Measurements from ENCODE around the gene CCSER1. TPM values are rescaled to one million over a fixed set of nuclear protein-coding genes. Genes with fewer than 3 reads are reported as not detected.
A peak's percentile ranks its signal among the peaks of the same experiment; 100 is the strongest.

The CCSER1 gene
- total and polyA plus RNA-seq, 2 experiments from 2014 or later = 2.9 to 3.4 TPM

GRCh38 chr4:91601401-91601800, 1474.2 kb downstream of the CCSER1 start (continued):
- TF ChIP-seq CTCF (conservative IDR thresholded peaks at IDR 0.05; ENCODE audit: low read depth in 2 of 2) (no peak), NANOG (IDR thresholded peaks at IDR 0.05; ENCODE audit: borderline replicate concordance) (no peak)
- TF ChIP-seq, protein P1, sequence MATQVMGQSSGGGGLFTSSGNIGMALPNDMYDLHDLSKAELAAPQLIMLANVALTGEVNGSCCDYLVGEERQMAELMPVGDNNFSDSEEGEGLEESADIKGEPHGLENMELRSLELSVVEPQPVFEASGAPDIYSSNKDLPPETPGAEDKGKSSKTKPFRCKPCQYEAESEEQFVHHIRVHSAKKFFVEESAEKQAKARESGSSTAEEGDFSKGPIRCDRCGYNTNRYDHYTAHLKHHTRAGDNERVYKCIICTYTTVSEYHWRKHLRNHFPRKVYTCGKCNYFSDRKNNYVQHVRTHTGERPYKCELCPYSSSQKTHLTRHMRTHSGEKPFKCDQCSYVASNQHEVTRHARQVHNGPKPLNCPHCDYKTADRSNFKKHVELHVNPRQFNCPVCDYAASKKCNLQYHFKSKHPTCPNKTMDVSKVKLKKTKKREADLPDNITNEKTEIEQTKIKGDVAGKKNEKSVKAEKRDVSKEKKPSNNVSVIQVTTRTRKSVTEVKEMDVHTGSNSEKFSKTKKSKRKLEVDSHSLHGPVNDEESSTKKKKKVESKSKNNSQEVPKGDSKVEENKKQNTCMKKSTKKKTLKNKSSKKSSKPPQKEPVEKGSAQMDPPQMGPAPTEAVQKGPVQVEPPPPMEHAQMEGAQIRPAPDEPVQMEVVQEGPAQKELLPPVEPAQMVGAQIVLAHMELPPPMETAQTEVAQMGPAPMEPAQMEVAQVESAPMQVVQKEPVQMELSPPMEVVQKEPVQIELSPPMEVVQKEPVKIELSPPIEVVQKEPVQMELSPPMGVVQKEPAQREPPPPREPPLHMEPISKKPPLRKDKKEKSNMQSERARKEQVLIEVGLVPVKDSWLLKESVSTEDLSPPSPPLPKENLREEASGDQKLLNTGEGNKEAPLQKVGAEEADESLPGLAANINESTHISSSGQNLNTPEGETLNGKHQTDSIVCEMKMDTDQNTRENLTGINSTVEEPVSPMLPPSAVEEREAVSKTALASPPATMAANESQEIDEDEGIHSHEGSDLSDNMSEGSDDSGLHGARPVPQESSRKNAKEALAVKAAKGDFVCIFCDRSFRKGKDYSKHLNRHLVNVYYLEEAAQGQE (IDR thresholded peaks at IDR 0.05; ENCODE audit: unreplicated experiment) = no peak

DNA sequence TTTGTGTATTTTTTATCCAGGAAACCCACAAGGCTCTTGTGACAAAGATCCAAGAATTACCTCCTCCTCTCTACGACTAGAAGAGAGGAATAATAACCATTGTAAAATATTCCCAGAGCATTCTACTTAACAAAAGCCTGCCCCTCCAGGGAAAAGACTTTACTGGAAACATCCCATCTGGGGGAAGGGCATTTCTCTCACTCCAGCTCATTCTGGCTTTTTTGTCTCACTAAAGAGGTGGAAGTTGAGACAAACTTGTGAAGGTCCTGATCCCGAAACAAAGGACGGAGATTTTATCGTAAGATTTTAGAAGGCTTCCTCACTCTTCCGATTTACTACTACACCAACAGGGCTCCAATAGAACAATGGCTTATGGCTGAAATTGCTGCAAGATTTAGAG, 1484.6 kb downstream of the CCSER1 start:
- Histone ChIP-seq H3K27me3 (ENCODE audit: insufficient read depth) (no peaks in the 10 kb centered on the region), H3K9me2 (ENCODE audit: insufficient read depth) (no peaks in the 10 kb centered on the region), H3K27ac (ENCODE audit: low read depth) (peak overlapping the region; percentile 6), H2AFZ (peak overlapping the region; percentile 16; the same call in 1 of the 2 replicates), H3K4me1 (ENCODE audit: insufficient read depth) (peaks cover 18% of the 10 kb centered on the region; the same call in 1 of the 2 replicates), H3K4me2 (peak overlapping the region; percentile 42), H3F3A (replicated peaks; ENCODE audit: low read depth) (no peaks in the 10 kb centered on the region), H3K79me2 (replicated peaks; ENCODE audit: insufficient read depth) (no peaks in the 10 kb centered on the region; the same call in 1 of the 2 replicates), H3K36me3 (ENCODE audit: insufficient read depth) (no peaks in the 10 kb centered on the region), H4K20me1 (replicated peaks; ENCODE audit: insufficient read depth) (no peaks in the 10 kb centered on the region), H3K4me3 (no peak overlapping the region)
- DNase-seq (ENCODE audit: low spot score) (peak; percentile 26), ATAC-seq (no peak; the same call in 1 of the 3 replicates)
- Mint-ChIP-seq H3K27ac (peak overlapping the region; percentile 47; the same call in 1 of the 2 replicates), H3K9me3 (0 out of 3 replicates have a peak, but pooled peaks cover 3% of the 10 kb centered on the region), H3K4me3 (no peak overlapping the region), H3K4me1 (peaks cover 22% of the 10 kb centered on the region), H3K36me3 (ENCODE audit: low read depth) (peaks cover 4% of the 10 kb centered on the region; the same call in 2 of the 3 replicates), H3K27me3 (ENCODE audit: insufficient read depth, low read depth, poor library complexity) (no peaks in the 10 kb centered on the region)
- TF ChIP-seq CREB1 (CRISPR knock-in tag; IDR thresholded peaks at IDR 0.05; ENCODE audit: low read depth) = no peak
- TF ChIP-seq JUNB (IDR thresholded peaks at IDR 0.05; ENCODE audit: unreplicated experiment) = no peak
- TF ChIP-seq ZNF331 (CRISPR knock-in tag; IDR thresholded peaks at IDR 0.05; ENCODE audit: low read depth) = no peak
- no peak for TF ChIP-seq EZH2phosphoT487 (IDR thresholded peaks at IDR 0.05; ENCODE audit: unreplicated experiment)
- TF ChIP-seq POLR2AphosphoS5 (IDR thresholded peaks at IDR 0.05; ENCODE audit: low read depth) = no peak
- TF ChIP-seq CTCF (conservative IDR thresholded peaks at IDR 0.05; ENCODE audit: low read depth in 2 of 2) = no peak
- no peak for TF ChIP-seq ETS1 (IDR thresholded peaks at IDR 0.05)
- no peak for TF ChIP-seq ZNF114 (CRISPR knock-in tag; IDR thresholded peaks at IDR 0.05)
- TF ChIP-seq, protein P1 (IDR thresholded peaks at IDR 0.05; ENCODE audit: unreplicated experiment) = no peak
- no peak for TF ChIP-seq EZH2 (IDR thresholded peaks at IDR 0.05; ENCODE audit: low read depth, unreplicated experiment)
